T-cell (primary cell): ENCODE data around the gene KIF12. TPM values are rescaled to one million over a fixed set of nuclear protein-coding genes. Genes with fewer than 3 reads are reported as not detected.

Experiments
- ATAC-seq, 4 experiments: fragments of 200-7000 bp in 3 of 4; fragments of 150-1000 bp in 1 of 4; cut with Tn5 transposase; replicated peaks in 1 of 4; 1 replicate in 3 of 4; 2 replicates in 1 of 4; pipeline ENCODE4 v1.10.0; 2021; ENCODE audit warnings: moderate library complexity in 3 of 4, mild to moderate bottlenecking in 2 of 4, moderate number of reproducible peaks in 1 of 4
- CTCF ChIA-PET, 2 donors: fragments of 300-600 bp; sonication (Branson Sonifier 250); formaldehyde crosslinking; loops; one replicate each; lab custom pipeline; 2022; ENCODE audit warnings: antibody characterized with exemption in 2 of 2; lab: Charles Lee
- POLR2A ChIA-PET, 2 donors: fragments of 300-600 bp; sonication (Branson Sonifier 250); formaldehyde crosslinking; loops; one replicate each; lab custom pipeline; 2022; ENCODE audit warnings: antibody characterized with exemption in 2 of 2; lab: Charles Lee
- DNase-seq, 35 experiments: peaks; one replicate each; pipeline versions ENCODE4 v3.0.0 to v3.0.0-alpha.2; 2013 to 2023
- H3K27ac ChIP-seq: one replicate; pipeline ENCODE4 v1.5.1; 2013; ENCODE audit warnings: low read length
- H3K27me3 ChIP-seq, 2 experiments: replicated peaks in 1 of 2; 1 replicate in 1 of 2; 2 replicates in 1 of 2; pipeline versions ENCODE4 v1.6.1 to v1.7.0; 2013; ENCODE audit warnings: low read length in 1 of 2, mixed read lengths in 1 of 2; ENCODE audit not compliant: control insufficient read depth in 2 of 2, insufficient read depth in 2 of 2; ENCODE audit errors: extremely low read depth in 1 of 2
- H3K36me3 ChIP-seq, 2 donors: 1 replicate in 1 of 2; 2 replicates in 1 of 2; pipeline versions ENCODE4 v1.6.1 to v1.7.0; 2013; ENCODE audit warnings: low read length in 1 of 2; ENCODE audit not compliant: control insufficient read depth in 2 of 2, insufficient read depth in 1 of 2; ENCODE audit errors: extremely low read depth in 1 of 2
- H3K4me1 ChIP-seq, 2 experiments: 1 replicate in 1 of 2; 2 replicates in 1 of 2; pipeline versions ENCODE4 v1.6.1 to v1.7.0; 2013; ENCODE audit warnings: low read length in 2 of 2, mixed read lengths in 1 of 2; ENCODE audit not compliant: insufficient read depth in 2 of 2, control insufficient read depth in 1 of 2; ENCODE audit errors: extremely low read depth in 1 of 2
- H3K4me3 ChIP-seq, 2 donors: 1 replicate in 1 of 2; 2 replicates in 1 of 2; pipeline versions ENCODE4 v1.5.1 to v1.7.0; 2013; ENCODE audit warnings: mild to moderate bottlenecking in 2 of 2, low read length in 1 of 2, moderate library complexity in 1 of 2; ENCODE audit not compliant: control insufficient read depth in 1 of 2; ENCODE audit errors: extremely low read depth in 1 of 2
- H3K9me3 ChIP-seq: 2 replicates; pipeline ENCODE4 v1.7.0; 2013
- H3K27ac Mint-ChIP-seq, 2 donors: one replicate each; pipeline ENCODE4 v1.8.0; 2020 to 2021; ENCODE audit warnings: mild to moderate bottlenecking in 2 of 2, mixed read lengths in 2 of 2
- H3K27me3 Mint-ChIP-seq, 2 donors: one replicate each; pipeline ENCODE4 v1.8.0; 2021 to 2022; ENCODE audit warnings: mixed read lengths in 2 of 2
- H3K36me3 Mint-ChIP-seq: one replicate; pipeline ENCODE4 v1.8.0; 2021; ENCODE audit warnings: mixed read lengths
- H3K4me1 Mint-ChIP-seq, 3 donors: one replicate each; pipeline ENCODE4 v1.8.0; 2020 to 2022; ENCODE audit warnings: mixed read lengths in 3 of 3, mild to moderate bottlenecking in 1 of 3
- H3K4me3 Mint-ChIP-seq, 3 donors: one replicate each; pipeline ENCODE4 v1.8.0; 2020 to 2022; ENCODE audit warnings: mild to moderate bottlenecking in 3 of 3, mixed read lengths in 3 of 3, moderate library complexity in 3 of 3
- H3K9me3 Mint-ChIP-seq, 3 donors: one replicate each; pipeline ENCODE4 v1.8.0; 2020 to 2022; ENCODE audit warnings: mixed read lengths in 3 of 3
- WGBS: methylation state at CpG from one replicate; pipeline ENCODE4 v1.1.5; 2013; ENCODE audit warnings: missing lambda C conversion rate; ENCODE audit not compliant: insufficient coverage; 5-methylcytosine and 5-hydroxymethylcytosine counted together
- total RNA-seq, 35 experiments: library from RNA in 6 of 35; stranded (reverse) in 6 of 35; fragments of 120-200 nt in 1 of 35; gene quantifications; one replicate each; pipeline versions ENCODE4 v1.2.1 to v1.2.4 and lab custom pipeline; 2013 to 2026

The KIF12 gene
- total RNA-seq, 5 donors from 2014 or later (not counting 1 experiment from before 2014, with no cell fraction given): 0.10 TPM; not detected in 4

- DNase-seq: no peak
- Histone ChIP-seq H3K4me3 (no peak overlapping the region), H3K9me3 (no peaks in the 10 kb centered on the region), H3K36me3 (no peaks in the 10 kb centered on the region), H3K27me3 (peaks cover 0 to 35% of the 10 kb centered on the region in 2 experiments), H3K4me1 (no peaks in the 10 kb centered on the region), H3K27ac (no peak overlapping the region)
- CTCF ChIA-PET: no interaction called here
- POLR2A ChIA-PET: no interaction called here
- Mint-ChIP-seq H3K4me1 (no peaks in the 10 kb centered on the region), H3K27ac (no peak overlapping the region), H3K4me3 (no peak overlapping the region), H3K27me3 (peaks cover 25 to 26% of the 10 kb centered on the region in 2 donors), H3K36me3 (no peaks in the 10 kb centered on the region), H3K9me3 (no peaks in the 10 kb centered on the region)
- WGBS: 94% methylated on average over 5 of the region's 5 CpGs
- ATAC-seq: no peak
Measured at GRCh38 chr9:114139071-114139470, 40.0 kb upstream of the KIF12 start.

GRCh38 chr9:114138552-114138971, 39.5 kb upstream of the KIF12 start:
- WGBS: 96% methylated on average over 7 of the region's 8 CpGs
- CTCF ChIA-PET: interaction anchor here in 1 of 2 donors (0.6 kb wide), 1 partner anchor 883 kb away, joined by 5 read pairs; no protein-coding TSS in a partner anchor

GRCh38 chr9:114137831-114138230, 38.7 kb upstream of the KIF12 start:
- H3K9me3 Mint-ChIP-seq: no peaks in the 10 kb centered on the region
- ATAC-seq (no peak), DNase-seq (no peak)
- H3K27ac Mint-ChIP-seq: no peak overlapping the region
- H3K4me3 ChIP-seq: no peak overlapping the region
- H3K4me1 Mint-ChIP-seq: no peaks in the 10 kb centered on the region
- H3K27me3 ChIP-seq: peaks cover 0 to 37% of the 10 kb centered on the region in 2 experiments
- no peaks in the 10 kb centered on the region for H3K36me3 Mint-ChIP-seq
- H3K9me3 ChIP-seq: no peaks in the 10 kb centered on the region
- H3K36me3 ChIP-seq: no peaks in the 10 kb centered on the region
- H3K27ac ChIP-seq: no peak overlapping the region
- WGBS: 14% methylated on average over 2 of the region's 6 CpGs
- CTCF ChIA-PET: interaction anchor here in 1 of 2 donors (0.6 kb wide), 1 partner anchor 884 kb away, joined by 5 read pairs; no protein-coding TSS in a partner anchor
- no peaks in the 10 kb centered on the region for H3K4me1 ChIP-seq
- POLR2A ChIA-PET: no interaction called here
- peaks cover 23 to 28% of the 10 kb centered on the region in 2 donors for H3K27me3 Mint-ChIP-seq
- H3K4me3 Mint-ChIP-seq: no peak overlapping the region

More at GRCh38 chr9:114138552-114138971, 39.5 kb upstream of the KIF12 start:
- ATAC-seq (no peak), DNase-seq (no peak)
- H3K27ac Mint-ChIP-seq: no peak overlapping the region
- peaks cover 0 to 33% of the 10 kb centered on the region in 2 experiments for H3K27me3 ChIP-seq
- H3K4me1 Mint-ChIP-seq: no peaks in the 10 kb centered on the region
- H3K4me1 ChIP-seq: no peaks in the 10 kb centered on the region
- peaks cover 23 to 26% of the 10 kb centered on the region in 2 donors for H3K27me3 Mint-ChIP-seq
- no peaks in the 10 kb centered on the region for H3K9me3 ChIP-seq
- H3K27ac ChIP-seq: no peak overlapping the region
- H3K4me3 ChIP-seq: no peak overlapping the region
- H3K4me3 Mint-ChIP-seq: no peak overlapping the region
- H3K36me3 Mint-ChIP-seq: no peaks in the 10 kb centered on the region
- no peaks in the 10 kb centered on the region for H3K9me3 Mint-ChIP-seq
- no peaks in the 10 kb centered on the region for H3K36me3 ChIP-seq
- POLR2A ChIA-PET: no interaction called here

DNA sequence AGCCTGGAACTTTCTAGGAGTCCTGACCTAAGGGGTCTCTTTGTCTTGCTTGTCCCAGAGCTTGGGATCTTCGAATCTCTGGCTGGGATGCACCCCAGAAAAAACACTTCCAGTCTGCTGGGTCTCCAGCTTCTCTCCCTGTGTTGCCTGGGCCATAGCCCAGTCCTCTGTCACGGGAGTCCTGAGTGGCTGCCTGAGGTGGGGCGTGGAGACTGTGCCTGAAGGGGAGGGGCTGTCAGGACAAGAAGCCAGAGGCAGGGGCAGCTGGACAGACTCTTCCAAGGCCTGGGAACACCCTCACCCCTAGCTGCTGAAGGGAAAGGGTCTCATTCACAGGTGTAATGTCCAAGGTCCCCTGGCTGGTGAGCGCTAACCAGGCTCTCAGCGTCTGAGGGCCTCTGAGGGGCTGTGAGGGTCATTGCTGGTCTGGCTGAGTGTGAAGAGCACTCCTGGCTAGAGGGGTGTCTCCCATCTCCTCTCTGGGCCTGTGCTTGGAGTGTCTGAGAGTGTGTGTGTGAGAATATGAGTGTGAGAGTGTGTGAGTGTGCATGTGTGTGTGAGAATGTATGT, 35.8 kb upstream of the KIF12 start:
- Mint-ChIP-seq H3K4me1 (no peaks in the 10 kb centered on the region), H3K36me3 (no peaks in the 10 kb centered on the region), H3K27me3 (peaks cover 27% of the 10 kb centered on the region in 2 donors), H3K4me3 (no peak overlapping the region), H3K27ac (no peak overlapping the region), H3K9me3 (no peaks in the 10 kb centered on the region)
- DNase-seq: no peak
- 33% methylated on average over 2 of the region's 5 CpGs for WGBS
- ChIA-PET POLR2A (no interaction called here), CTCF (no interaction called here)
- Histone ChIP-seq H3K36me3 (no peaks in the 10 kb centered on the region), H3K27me3 (peaks cover 0 to 38% of the 10 kb centered on the region in 2 experiments), H3K4me1 (no peaks in the 10 kb centered on the region), H3K9me3 (no peaks in the 10 kb centered on the region), H3K27ac (no peak overlapping the region), H3K4me3 (no peak overlapping the region)
- ATAC-seq: no peak

DNA sequence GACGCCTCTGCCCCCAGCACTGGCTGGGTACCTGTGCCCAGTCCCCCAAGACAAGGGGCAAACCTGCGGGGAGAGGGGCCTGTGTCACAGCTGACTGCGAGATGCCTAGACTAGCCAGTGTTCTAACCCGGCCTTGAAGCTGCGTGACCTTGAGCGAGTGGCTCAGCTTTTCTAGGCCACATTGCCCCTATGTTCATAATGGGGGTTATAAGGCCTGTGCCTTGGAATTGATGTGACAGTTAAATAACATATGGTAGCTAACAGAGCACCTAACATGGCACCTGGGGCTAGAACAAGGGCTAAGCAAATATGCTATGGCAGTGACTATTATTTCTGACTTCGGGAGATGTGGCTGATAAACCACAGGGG, 33.4 kb upstream of the KIF12 start:
- Histone ChIP-seq H3K4me3 (no peak overlapping the region), H3K36me3 (no peaks in the 10 kb centered on the region), H3K9me3 (no peaks in the 10 kb centered on the region), H3K27me3 (peaks cover 0 to 35% of the 10 kb centered on the region in 2 experiments), H3K27ac (no peak overlapping the region), H3K4me1 (no peaks in the 10 kb centered on the region)
- Mint-ChIP-seq H3K4me1 (no peaks in the 10 kb centered on the region), H3K4me3 (no peak overlapping the region), H3K27me3 (peaks cover 32 to 34% of the 10 kb centered on the region in 2 donors), H3K27ac (no peak overlapping the region), H3K36me3 (no peaks in the 10 kb centered on the region), H3K9me3 (peaks cover 0 to 6% (median 5%) of the 10 kb centered on the region in 3 donors)
- no peak for DNase-seq
- 90% methylated on average over 4 of the region's 7 CpGs for WGBS
- no peak for ATAC-seq
- CTCF ChIA-PET: no interaction called here
- POLR2A ChIA-PET: no interaction called here

DNA sequence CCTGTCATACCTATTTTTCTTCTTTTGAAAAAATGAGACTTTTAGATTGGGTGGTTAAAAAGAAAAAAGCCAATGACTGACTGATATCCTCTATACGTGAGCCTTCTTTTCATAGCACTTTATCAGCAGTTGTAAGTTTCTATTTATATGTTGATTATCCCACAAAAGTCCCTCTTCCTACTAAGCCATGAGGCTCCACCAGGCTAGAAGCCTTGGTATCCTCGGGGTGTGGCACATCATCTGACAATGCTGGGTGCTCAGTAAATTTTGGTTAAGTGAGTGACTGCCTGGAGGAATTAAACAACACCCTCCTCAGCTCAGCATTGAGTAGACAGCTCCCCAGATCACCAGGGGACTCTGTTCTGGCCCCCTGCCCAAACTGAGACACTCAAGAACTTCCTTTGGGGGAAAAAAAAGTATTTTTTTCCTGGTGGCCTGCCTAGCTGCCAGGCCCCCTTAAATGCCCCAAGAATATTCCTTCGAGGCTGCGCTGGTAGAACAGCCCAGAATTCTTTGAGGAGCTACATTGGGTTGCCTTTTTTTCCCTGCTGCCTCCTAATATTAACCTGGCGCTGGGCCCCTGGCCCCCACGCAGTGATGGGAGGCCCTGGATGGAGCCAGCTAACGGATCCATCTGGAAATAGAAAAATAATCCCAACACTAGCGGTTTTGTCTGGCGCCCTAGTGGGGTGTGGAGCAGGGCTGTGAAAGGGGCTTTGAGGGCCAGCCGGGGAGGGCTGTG, 32.9 kb upstream of the KIF12 start:
- Histone ChIP-seq H3K4me3 (no peak overlapping the region), H3K36me3 (no peaks in the 10 kb centered on the region), H3K4me1 (no peaks in the 10 kb centered on the region), H3K27ac (no peak overlapping the region), H3K9me3 (no peaks in the 10 kb centered on the region), H3K27me3 (peaks cover 0 to 34% of the 10 kb centered on the region in 2 experiments)
- Mint-ChIP-seq H3K9me3 (peaks cover 0 to 11% (median 5%) of the 10 kb centered on the region in 3 donors), H3K27ac (no peak overlapping the region), H3K36me3 (no peaks in the 10 kb centered on the region), H3K4me1 (no peaks in the 10 kb centered on the region), H3K4me3 (no peak overlapping the region), H3K27me3 (peaks cover 31 to 33% of the 10 kb centered on the region in 2 donors)
- POLR2A ChIA-PET: no interaction called here
- 85% methylated on average over 4 of the region's 10 CpGs for WGBS
- ATAC-seq: no peak
- CTCF ChIA-PET: interaction anchor here in 1 of 2 donors (1.0 kb wide), 1 partner anchor 159 kb away, joined by 5 read pairs; no protein-coding TSS in a partner anchor
- DNase-seq: no peak
